Mesothelial cell of epicardium (in vitro differentiated cells): Measurements from ENCODE around the gene FAM81B. TPM values are rescaled to one million over a fixed set of nuclear protein-coding genes. Genes with fewer than 3 reads are reported as not detected.
"Not testable (repeated sequence)": the region's sequence is repeated elsewhere in the genome, so short reads cannot be mapped to it uniquely, and the experiment has no call there.

Source experiments
- DNase-seq, 2 experiments: peaks; one replicate each; pipeline ENCODE4 v3.0.0; 2021; ENCODE audit warnings: low spot score in 2 of 2; ENCODE audit not compliant: unreplicated experiment in 2 of 2
- H3K27ac Mint-ChIP-seq: 2 replicates; pipeline ENCODE4 v1.8.0; 2021; ENCODE audit warnings: mixed read lengths
- H3K27me3 Mint-ChIP-seq: 2 replicates; pipeline ENCODE4 v1.8.0; 2021; ENCODE audit warnings: low read depth, mixed read lengths
- H3K36me3 Mint-ChIP-seq: 2 replicates; pipeline ENCODE4 v1.8.0; 2021; ENCODE audit warnings: mixed read lengths
- H3K4me1 Mint-ChIP-seq: 2 replicates; pipeline ENCODE4 v1.8.0; 2021; ENCODE audit warnings: mixed read lengths
- H3K4me3 Mint-ChIP-seq: 2 replicates; pipeline ENCODE4 v1.8.0; 2021; ENCODE audit warnings: mild to moderate bottlenecking, moderate library complexity, mixed read lengths
- H3K9me3 Mint-ChIP-seq: 2 replicates; pipeline ENCODE4 v1.8.0; 2021; ENCODE audit warnings: mixed read lengths
- CTCF ChIP-seq: fragments of 200-600 bp; sonication (generic); IDR thresholded peaks from one replicate; pipeline ENCODE4 v1.5.0; 2021; ENCODE audit warnings: antibody characterized with exemption; ENCODE audit not compliant: unreplicated experiment
- total RNA-seq: library from RNA; stranded (reverse); gene quantifications from 3 replicates; pipeline ENCODE4 v1.2.1, GENCODE V29; 2021

The FAM81B gene
- total RNA-seq, 1 donor from 2014 or later = 4.0 TPM

GRCh38 chr5:95379133-95379532, 12.0 kb upstream of the FAM81B start:
- H3K4me1 Mint-ChIP-seq = peaks cover 14% of the 10 kb centered on the region
- TF ChIP-seq CTCF = no peak
- no peak overlapping the region for H3K4me3 Mint-ChIP-seq
- no peak overlapping the region for H3K27ac Mint-ChIP-seq
- no peaks in the 10 kb centered on the region for H3K27me3 Mint-ChIP-seq
- H3K36me3 Mint-ChIP-seq = peaks cover 6% of the 10 kb centered on the region
- DNase-seq = no peak
- H3K9me3 Mint-ChIP-seq = peaks cover 22% of the 10 kb centered on the region

GRCh38 chr5:95380103-95380628, 11.0 kb upstream of the FAM81B start:
- Mint-ChIP-seq H3K4me3 (no peak overlapping the region), H3K9me3 (peaks cover 22% of the 10 kb centered on the region), H3K27ac (no peak overlapping the region), H3K27me3 (no peaks in the 10 kb centered on the region), H3K4me1 (peaks cover 14% of the 10 kb centered on the region), H3K36me3 (peaks cover 6% of the 10 kb centered on the region)
- no peak for DNase-seq
- TF ChIP-seq CTCF = no peak

GRCh38 chr5:95382801-95383200, 8.4 kb upstream of the FAM81B start:
- H3K4me1 Mint-ChIP-seq = peaks cover 9% of the 10 kb centered on the region
- no peak overlapping the region for H3K27ac Mint-ChIP-seq
- H3K9me3 Mint-ChIP-seq = peaks cover 37% of the 10 kb centered on the region
- H3K27me3 Mint-ChIP-seq = no peaks in the 10 kb centered on the region
- H3K36me3 Mint-ChIP-seq = peaks cover 6% of the 10 kb centered on the region
- DNase-seq = no peak
- TF ChIP-seq CTCF = no peak
- no peak overlapping the region for H3K4me3 Mint-ChIP-seq

- TF ChIP-seq CTCF = no peak
- H3K27ac Mint-ChIP-seq = no peak overlapping the region
- peaks cover 9% of the 10 kb centered on the region for H3K4me1 Mint-ChIP-seq
- peaks cover 6% of the 10 kb centered on the region for H3K36me3 Mint-ChIP-seq
- H3K9me3 Mint-ChIP-seq = peaks cover 31% of the 10 kb centered on the region
- DNase-seq = no peak
- H3K27me3 Mint-ChIP-seq = no peaks in the 10 kb centered on the region
- H3K4me3 Mint-ChIP-seq = no peak overlapping the region
Observed at GRCh38 chr5:95384485-95385213, 6.5 kb upstream of the FAM81B start.

GRCh38 chr5:95385334-95385733, 5.8 kb upstream of the FAM81B start:
- Mint-ChIP-seq H3K9me3 (peaks cover 25% of the 10 kb centered on the region), H3K4me1 (peaks cover 9% of the 10 kb centered on the region), H3K4me3 (no peak overlapping the region), H3K27ac (no peak overlapping the region), H3K27me3 (no peaks in the 10 kb centered on the region), H3K36me3 (peaks cover 1% of the 10 kb centered on the region)
- no peak for TF ChIP-seq CTCF
- no peak for DNase-seq

GRCh38 chr5:95391965-95392364, 799 bp downstream of the FAM81B start:
- H3K9me3 Mint-ChIP-seq, H3K27me3 Mint-ChIP-seq, H3K36me3 Mint-ChIP-seq, H3K4me3 Mint-ChIP-seq, DNase-seq: not testable (repeated sequence)
- peak overlapping the region; percentile 86 for H3K27ac Mint-ChIP-seq
- H3K4me1 Mint-ChIP-seq = peaks cover 11% of the 10 kb centered on the region
